Measurements from ENCODE around the gene ZDHHC3.

Gene ZDHHC3

GRCh38 chr3:44969154-44969827 is 6.7 kb downstream of the ZDHHC3 start:
- no peak for DNase-seq (ENCODE audit: low read depth)
- H3K4me3 ChIP-seq (ENCODE audit: control insufficient read depth, low read depth, low read length), result no peak overlapping the region
- TF ChIP-seq CTCF (conservative IDR thresholded peaks at IDR 0.05; ENCODE audit: control insufficient read depth, insufficient read depth, low read depth, low read length), result no peak

- DNase-seq (ENCODE audit: low read depth), result no peak
- no peak for TF ChIP-seq CTCF (conservative IDR thresholded peaks at IDR 0.05; ENCODE audit: control insufficient read depth, insufficient read depth, low read depth, low read length)
- H3K4me3 ChIP-seq (ENCODE audit: control insufficient read depth, low read depth, low read length), result no peak overlapping the region
Observed at GRCh38 chr3:44968447-44968858, 7.5 kb downstream of the ZDHHC3 start.

- TF ChIP-seq CTCF (conservative IDR thresholded peaks at IDR 0.05; ENCODE audit: control insufficient read depth, insufficient read depth, low read depth, low read length), result no peak
- DNase-seq (ENCODE audit: low read depth), result no peak
- H3K4me3 ChIP-seq (ENCODE audit: control insufficient read depth, low read depth, low read length), result no peak overlapping the region
Observed at GRCh38 chr3:44966795-44967278, 9.1 kb downstream of the ZDHHC3 start.

- no peak overlapping the region for H3K4me3 ChIP-seq (ENCODE audit: control insufficient read depth, low read depth, low read length)
- no peak for DNase-seq (ENCODE audit: low read depth)
- no peak for TF ChIP-seq CTCF (conservative IDR thresholded peaks at IDR 0.05; ENCODE audit: control insufficient read depth, insufficient read depth, low read depth, low read length)
Observed at GRCh38 chr3:44965165-44965564, 10.8 kb downstream of the ZDHHC3 start.

GRCh38 chr3:44963571-44964325 is 12.2 kb downstream of the ZDHHC3 start:
- no peak for TF ChIP-seq CTCF (conservative IDR thresholded peaks at IDR 0.05; ENCODE audit: control insufficient read depth, insufficient read depth, low read depth, low read length)
- DNase-seq (ENCODE audit: low read depth), result peak; percentile 13
- H3K4me3 ChIP-seq (ENCODE audit: control insufficient read depth, low read depth, low read length), result no peak overlapping the region

- DNase-seq (ENCODE audit: low read depth), result peak; percentile 26
- TF ChIP-seq CTCF (conservative IDR thresholded peaks at IDR 0.05; ENCODE audit: control insufficient read depth, insufficient read depth, low read depth, low read length), result no peak
- no peak overlapping the region for H3K4me3 ChIP-seq (ENCODE audit: control insufficient read depth, low read depth, low read length)
Observed at GRCh38 chr3:44962621-44963393, 13.2 kb downstream of the ZDHHC3 start.
